IPS-20b (cell line): ENCODE measurements around the gene RPTOR.
"Not testable (repeated sequence)": the region's sequence is repeated elsewhere in the genome, so short reads cannot be mapped to it uniquely, and the experiment has no call there.

Experiments
- H3K27ac ChIP-seq: one replicate; pipeline ENCODE4 v1.5.1; 2013; ENCODE audit warnings: low read length
- H3K27me3 ChIP-seq: 2 replicates; pipeline ENCODE4 v1.6.1; 2013; ENCODE audit warnings: mild to moderate bottlenecking, low read length, inconsistent platforms; ENCODE audit not compliant: insufficient read depth
- H3K36me3 ChIP-seq: 2 replicates; pipeline ENCODE4 v1.6.1; 2013; ENCODE audit warnings: low read depth, mild to moderate bottlenecking, inconsistent platforms, low read length, moderate library complexity; ENCODE audit not compliant: insufficient read depth
- H3K4me1 ChIP-seq: 2 replicates; pipeline ENCODE4 v1.6.1; 2013; ENCODE audit warnings: mild to moderate bottlenecking, control low read depth, inconsistent platforms, low read length, moderate library complexity; ENCODE audit not compliant: insufficient read depth
- H3K4me3 ChIP-seq: 2 replicates; pipeline ENCODE4 v1.5.1; 2013; ENCODE audit warnings: mild to moderate bottlenecking, low read length, inconsistent platforms
- H3K9ac ChIP-seq: 2 replicates; pipeline ENCODE4 v1.6.1; 2013; ENCODE audit warnings: low read depth, mild to moderate bottlenecking, inconsistent platforms, low read length, moderate library complexity
- H3K9me3 ChIP-seq: 2 replicates; pipeline ENCODE4 v1.6.1; 2013; ENCODE audit warnings: mild to moderate bottlenecking, low read depth, low read length, inconsistent platforms; ENCODE audit not compliant: insufficient read depth

The RPTOR gene

GRCh38 chr17:80529104-80529903 is 15.3 kb upstream of the RPTOR start:
- Histone ChIP-seq H3K27me3 (peaks cover 6% of the 10 kb centered on the region; the same call in 1 of the 2 replicates), H3K4me3 (no peak overlapping the region)

GRCh38 chr17:80529904-80530292 is 14.7 kb upstream of the RPTOR start:
- H3K9ac ChIP-seq: no peak overlapping the region
- no peak overlapping the region for H3K27ac ChIP-seq
- no peak overlapping the region for H3K4me3 ChIP-seq
- peaks cover 6% of the 10 kb centered on the region; the same call in 1 of the 2 replicates for H3K27me3 ChIP-seq
- no peaks in the 10 kb centered on the region for H3K9me3 ChIP-seq
- no peaks in the 10 kb centered on the region for H3K36me3 ChIP-seq
- H3K4me1 ChIP-seq: peaks cover 10% of the 10 kb centered on the region

More at GRCh38 chr17:80529104-80529903, 15.3 kb upstream of the RPTOR start:
- H3K9me3 ChIP-seq: no peaks in the 10 kb centered on the region
- no peaks in the 10 kb centered on the region for H3K36me3 ChIP-seq
- H3K4me1 ChIP-seq: peaks cover 10% of the 10 kb centered on the region
- no peak overlapping the region for H3K9ac ChIP-seq
- no peak overlapping the region for H3K27ac ChIP-seq

GRCh38 chr17:80531400-80531799 is 13.2 kb upstream of the RPTOR start:
- H3K9ac ChIP-seq: no peak overlapping the region
- H3K27ac ChIP-seq: no peak overlapping the region
- no peaks in the 10 kb centered on the region for H3K36me3 ChIP-seq
- peaks cover 5% of the 10 kb centered on the region for H3K4me1 ChIP-seq
- no peak overlapping the region for H3K4me3 ChIP-seq
- no peaks in the 10 kb centered on the region for H3K9me3 ChIP-seq
- peaks cover 6% of the 10 kb centered on the region; the same call in 1 of the 2 replicates for H3K27me3 ChIP-seq

GRCh38 chr17:80537386-80537785 is 7.3 kb upstream of the RPTOR start:
- not testable (repeated sequence) for H3K4me3 ChIP-seq, H3K27ac ChIP-seq, H3K9ac ChIP-seq, H3K27me3 ChIP-seq, H3K36me3 ChIP-seq, H3K9me3 ChIP-seq, H3K4me1 ChIP-seq

DNA sequence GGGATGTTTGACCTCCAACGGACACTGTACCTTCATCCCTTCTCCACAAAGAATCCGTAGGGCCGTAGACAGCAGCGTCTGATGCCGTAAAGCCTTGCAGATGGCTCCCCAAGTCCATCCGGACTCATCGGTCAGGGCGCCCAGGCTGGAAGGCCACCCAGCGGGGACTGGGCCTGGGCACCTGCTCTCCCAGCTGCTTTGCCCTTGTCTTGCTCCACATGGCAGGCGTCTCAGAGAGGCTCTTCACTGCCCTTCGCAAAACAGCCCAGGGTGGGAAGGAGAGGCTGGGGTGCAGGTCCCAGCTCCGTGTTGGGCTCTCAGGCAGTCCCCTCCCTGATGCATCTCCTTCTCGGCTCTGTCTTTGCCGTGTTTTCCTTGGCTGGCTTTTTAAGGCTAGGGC is 6.2 kb upstream of the RPTOR start:
- Histone ChIP-seq H3K9me3 (no peaks in the 10 kb centered on the region), H3K27ac (no peak overlapping the region), H3K4me1 (no peaks in the 10 kb centered on the region), H3K9ac (no peak overlapping the region), H3K4me3 (no peak overlapping the region), H3K27me3 (peaks cover 11% of the 10 kb centered on the region; the same call in 1 of the 2 replicates), H3K36me3 (no peaks in the 10 kb centered on the region)

- Histone ChIP-seq H3K27ac (no peak overlapping the region), H3K36me3 (no peaks in the 10 kb centered on the region), H3K4me3 (no peak overlapping the region), H3K9ac (no peak overlapping the region), H3K4me1 (no peaks in the 10 kb centered on the region), H3K27me3 (peaks cover 11% of the 10 kb centered on the region; the same call in 1 of the 2 replicates), H3K9me3 (no peaks in the 10 kb centered on the region)
Measured at GRCh38 chr17:80539022-80539641, 5.5 kb upstream of the RPTOR start.

- no peaks in the 10 kb centered on the region for H3K9me3 ChIP-seq
- peak overlapping the region; percentile 60 for H3K27ac ChIP-seq
- H3K9ac ChIP-seq: peak overlapping the region; percentile 98
- peak overlapping the region; percentile 87 for H3K4me3 ChIP-seq
- peaks cover 7% of the 10 kb centered on the region; the same call in 1 of the 2 replicates for H3K4me1 ChIP-seq
- no peaks in the 10 kb centered on the region for H3K36me3 ChIP-seq
- 0 out of 2 replicates have a peak, but pooled peaks cover 11% of the 10 kb centered on the region for H3K27me3 ChIP-seq
Measured at GRCh38 chr17:80545499-80545826, 825 bp downstream of the RPTOR start.

- H3K9ac ChIP-seq: peak overlapping the region; percentile 98; the same call in 1 of the 2 replicates
- no peak overlapping the region for H3K27ac ChIP-seq
- H3K36me3 ChIP-seq: no peaks in the 10 kb centered on the region
- peak overlapping the region; percentile 87 for H3K4me3 ChIP-seq
- 0 out of 2 replicates have a peak, but pooled peaks cover 11% of the 10 kb centered on the region for H3K27me3 ChIP-seq
- H3K4me1 ChIP-seq: peaks cover 7% of the 10 kb centered on the region; the same call in 1 of the 2 replicates
- no peaks in the 10 kb centered on the region for H3K9me3 ChIP-seq
Measured at GRCh38 chr17:80546267-80546666, 1.6 kb downstream of the RPTOR start.

- Histone ChIP-seq H3K36me3 (no peaks in the 10 kb centered on the region), H3K27me3 (no peaks in the 10 kb centered on the region), H3K9ac (no peak overlapping the region), H3K27ac (no peak overlapping the region), H3K4me1 (no peaks in the 10 kb centered on the region), H3K9me3 (no peaks in the 10 kb centered on the region), H3K4me3 (no peak overlapping the region)
Measured at GRCh38 chr17:80552523-80552922, 7.9 kb downstream of the RPTOR start.

DNA sequence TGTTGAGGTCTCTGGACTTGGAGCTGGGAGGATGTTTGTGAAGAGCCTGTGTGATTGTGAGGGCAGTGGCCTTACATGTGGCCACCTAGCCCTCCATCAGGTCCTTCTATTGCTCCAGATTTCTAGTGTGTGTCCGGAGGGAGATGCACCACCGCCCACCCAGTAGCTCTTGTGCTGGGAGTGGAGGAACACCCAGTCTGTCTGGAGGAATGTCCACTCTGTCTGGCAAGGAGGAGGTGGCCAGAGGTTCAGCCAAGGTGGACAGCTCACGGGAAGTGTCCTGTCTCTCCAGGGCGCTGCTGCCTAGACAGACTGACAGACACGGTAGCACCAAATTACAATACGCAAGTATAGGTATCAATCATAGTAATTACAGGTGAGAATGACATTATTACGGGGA is 10.6 kb downstream of the RPTOR start:
- Histone ChIP-seq H3K36me3 (no peaks in the 10 kb centered on the region), H3K4me3 (no peak overlapping the region), H3K27me3 (peaks cover 8% of the 10 kb centered on the region; the same call in 1 of the 2 replicates), H3K27ac (no peak overlapping the region), H3K9ac (no peak overlapping the region), H3K4me1 (no peaks in the 10 kb centered on the region), H3K9me3 (no peaks in the 10 kb centered on the region)

DNA sequence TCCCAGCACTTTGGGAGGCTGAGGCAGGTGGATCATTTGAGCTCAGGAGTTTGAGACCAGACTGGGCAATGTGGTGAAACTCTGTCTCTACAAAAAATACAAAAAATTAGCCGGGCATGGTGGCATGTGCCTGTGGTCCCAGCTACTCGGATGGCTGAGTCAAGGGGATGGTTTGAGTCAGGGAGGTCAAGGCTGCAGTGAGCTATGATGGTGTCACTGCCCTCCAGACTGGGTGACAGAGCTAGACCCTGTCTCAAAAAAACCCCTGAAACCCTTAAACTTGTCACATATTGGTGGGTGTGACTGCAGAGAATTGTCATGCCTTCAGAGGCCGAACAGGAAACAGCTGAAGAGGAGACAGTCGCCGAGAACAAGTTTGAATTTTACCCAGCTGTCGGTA is 13.4 kb downstream of the RPTOR start:
- Histone ChIP-seq H3K9me3 (no peaks in the 10 kb centered on the region), H3K4me1 (no peaks in the 10 kb centered on the region), H3K9ac (no peak overlapping the region), H3K4me3 (no peak overlapping the region), H3K27ac (no peak overlapping the region), H3K36me3 (no peaks in the 10 kb centered on the region), H3K27me3 (peaks cover 32% of the 10 kb centered on the region)

GRCh38 chr17:80559825-80560251 is 15.2 kb downstream of the RPTOR start:
- no peaks in the 10 kb centered on the region for H3K9me3 ChIP-seq
- H3K4me3 ChIP-seq: no peak overlapping the region
- H3K27me3 ChIP-seq: peaks cover 50% of the 10 kb centered on the region
- H3K9ac ChIP-seq: no peak overlapping the region
- no peak overlapping the region for H3K27ac ChIP-seq
- H3K4me1 ChIP-seq: no peaks in the 10 kb centered on the region
- no peaks in the 10 kb centered on the region for H3K36me3 ChIP-seq
